Measurements from ENCODE around the gene RAB44.

The RAB44 gene

DNA sequence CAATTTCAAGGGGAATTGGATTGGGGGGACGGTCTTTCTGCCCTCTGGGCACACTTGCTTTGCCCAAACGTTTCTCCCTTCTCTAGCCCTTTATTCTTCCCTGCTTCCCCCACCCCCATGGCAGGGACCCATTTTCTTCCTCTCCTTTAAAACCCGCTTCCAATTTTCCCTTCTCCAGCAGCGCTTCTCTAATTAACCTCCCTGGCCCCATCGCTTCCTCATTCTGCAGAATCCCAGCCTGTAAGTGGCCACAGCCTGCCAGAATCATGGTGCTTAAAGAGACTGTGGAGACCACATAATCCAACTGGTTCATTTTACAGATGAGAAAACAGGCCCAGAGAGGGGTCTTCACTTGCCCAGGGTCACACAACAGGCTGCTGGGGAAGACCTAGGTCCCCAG is 80.2 kb downstream of the RAB44 start:
- DNase-seq (ENCODE audit: low read depth in 1 of 2, low spot score in 1 of 2) = no peak
- in situ Hi-C loops (cut with HindIII; ENCODE audit: low pct_unique_long_range_greater_than_20kb, low sequenced_read_pairs) = no loop called here
- TF ChIP-seq JUND (IDR thresholded peaks at IDR 0.05; ENCODE audit: low read depth) = no peak

DNA sequence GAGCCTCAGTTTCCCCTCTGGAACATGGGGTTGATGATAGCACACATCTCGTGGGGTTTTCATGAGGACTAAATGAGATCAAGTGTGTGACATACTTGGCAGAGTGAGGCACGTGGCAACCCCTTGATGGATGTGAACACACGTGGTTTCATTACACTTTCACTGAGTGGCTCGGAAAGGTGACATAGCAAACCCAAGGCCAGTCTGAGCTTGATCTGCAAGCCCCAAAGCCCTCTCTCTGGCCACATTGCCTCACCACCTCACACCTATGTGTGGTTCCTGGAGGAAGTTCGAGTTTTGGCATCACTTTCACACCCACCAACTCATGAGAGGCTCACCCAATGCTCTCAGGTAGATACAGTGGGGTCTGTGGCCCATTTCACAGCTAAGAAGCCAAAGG is 81.6 kb downstream of the RAB44 start:
- no peak for DNase-seq (ENCODE audit: low read depth in 1 of 2, low spot score in 1 of 2)
- no peak for TF ChIP-seq JUND (IDR thresholded peaks at IDR 0.05; ENCODE audit: low read depth)
- in situ Hi-C loops (cut with HindIII; ENCODE audit: low pct_unique_long_range_greater_than_20kb, low sequenced_read_pairs) = no loop called here

DNA sequence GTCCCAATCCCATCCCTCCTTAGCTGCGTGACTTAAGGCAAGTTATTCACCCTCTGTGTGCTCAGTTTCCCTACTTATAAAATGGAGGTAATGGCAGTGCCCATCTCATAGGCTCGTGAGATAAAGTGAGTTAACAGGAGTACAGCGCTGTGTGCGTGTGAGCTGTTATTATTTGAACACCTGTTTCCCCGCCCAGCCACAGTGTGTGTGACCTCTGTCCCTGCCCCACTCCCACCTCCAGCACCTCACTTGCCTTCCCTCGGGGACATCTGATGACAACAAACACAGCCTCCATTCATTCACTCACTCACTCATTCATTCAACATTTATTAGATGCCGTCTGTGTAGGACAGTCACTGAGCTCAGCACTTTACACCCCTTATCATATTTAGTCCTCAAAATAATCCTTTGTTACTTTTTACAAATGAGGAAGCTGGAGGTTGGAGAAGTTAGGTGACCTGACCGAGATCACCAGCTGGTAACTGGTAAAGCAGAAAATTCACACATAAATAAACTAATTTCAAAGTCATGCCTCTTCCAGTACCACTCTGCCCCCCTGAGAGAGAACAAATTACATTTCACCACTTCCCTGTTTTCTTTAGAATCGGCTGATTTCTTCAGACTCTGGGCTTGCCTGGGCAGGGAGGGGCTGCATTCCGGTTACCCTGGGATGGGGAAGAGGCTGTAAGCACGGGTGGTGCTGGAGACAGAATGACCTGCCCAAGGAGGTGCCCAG is 83.0 kb downstream of the RAB44 start:
- no peak for TF ChIP-seq JUND (IDR thresholded peaks at IDR 0.05; ENCODE audit: low read depth)
- in situ Hi-C loops (cut with HindIII; ENCODE audit: low pct_unique_long_range_greater_than_20kb, low sequenced_read_pairs) = no loop called here
- no peak for DNase-seq (ENCODE audit: low read depth in 1 of 2, low spot score in 1 of 2)

DNA sequence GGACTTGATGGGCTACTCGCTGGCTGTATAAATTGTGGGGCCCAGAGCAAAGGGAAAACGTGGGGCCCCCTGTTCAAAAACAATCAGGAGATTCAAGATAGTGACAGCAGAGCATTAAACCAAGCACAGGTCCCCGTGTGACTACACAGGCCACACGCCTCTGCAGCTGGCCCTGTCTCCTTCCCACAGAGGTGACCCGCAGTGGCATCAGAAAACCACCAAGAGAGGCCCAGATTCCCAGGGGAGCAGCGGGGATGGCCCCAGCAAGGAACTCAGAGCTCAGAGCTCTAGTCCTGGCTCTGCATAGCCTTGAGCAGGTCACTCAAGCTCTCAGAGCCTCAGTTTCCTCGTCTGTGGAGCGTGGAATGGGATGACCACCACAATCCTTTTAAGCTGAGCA is 84.0 kb downstream of the RAB44 start:
- no peak for TF ChIP-seq JUND (IDR thresholded peaks at IDR 0.05; ENCODE audit: low read depth)
- DNase-seq (ENCODE audit: low read depth in 1 of 2, low spot score in 1 of 2) = no peak

More for the DNA sequence above, 84.0 kb downstream of the RAB44 start:
- in situ Hi-C loops (cut with HindIII; ENCODE audit: low pct_unique_long_range_greater_than_20kb, low sequenced_read_pairs) = no loop called here
